ENCODE measurements around the gene CEP350.

Gene CEP350

GRCh38 chr1:180141381-180141934 lies 186.8 kb downstream of the CEP350 start:
- TF ChIP-seq CTCF (IDR thresholded peaks at IDR 0.05) = no peak

GRCh38 chr1:180143359-180143758 lies 188.7 kb downstream of the CEP350 start:
- TF ChIP-seq CTCF (IDR thresholded peaks at IDR 0.05) = no peak

- TF ChIP-seq CTCF (IDR thresholded peaks at IDR 0.05) = no peak
Observed at GRCh38 chr1:180144659-180145357, 190.2 kb downstream of the CEP350 start.

GRCh38 chr1:180145446-180145845 lies 190.8 kb downstream of the CEP350 start:
- no peak for TF ChIP-seq CTCF (IDR thresholded peaks at IDR 0.05)

GRCh38 chr1:180150982-180151381 lies 196.4 kb downstream of the CEP350 start:
- TF ChIP-seq CTCF (IDR thresholded peaks at IDR 0.05) = no peak

GRCh38 chr1:180151508-180151907 lies 196.9 kb downstream of the CEP350 start:
- no peak for TF ChIP-seq CTCF (IDR thresholded peaks at IDR 0.05)

GRCh38 chr1:180152588-180152987 lies 198.0 kb downstream of the CEP350 start:
- no peak for TF ChIP-seq CTCF (IDR thresholded peaks at IDR 0.05)
